ENCODE data around the gene GNRHR.

- TF ChIP-seq CTCF (conservative IDR thresholded peaks at IDR 0.05; ENCODE audit: low read length): no peak
- no peak for TF ChIP-seq EZH2phosphoT487 (IDR thresholded peaks at IDR 0.05; ENCODE audit: borderline replicate concordance, low read depth, low read length)
Observed at GRCh38 chr4:67702166-67702565, 52.0 kb downstream of the GNRHR start.

Measured in OCI-LY7 (cell line).